ENCODE results near the gene TPP2.
A peak's percentile ranks its signal among the peaks of the same experiment; 100 is the strongest.

Gene TPP2

DNA sequence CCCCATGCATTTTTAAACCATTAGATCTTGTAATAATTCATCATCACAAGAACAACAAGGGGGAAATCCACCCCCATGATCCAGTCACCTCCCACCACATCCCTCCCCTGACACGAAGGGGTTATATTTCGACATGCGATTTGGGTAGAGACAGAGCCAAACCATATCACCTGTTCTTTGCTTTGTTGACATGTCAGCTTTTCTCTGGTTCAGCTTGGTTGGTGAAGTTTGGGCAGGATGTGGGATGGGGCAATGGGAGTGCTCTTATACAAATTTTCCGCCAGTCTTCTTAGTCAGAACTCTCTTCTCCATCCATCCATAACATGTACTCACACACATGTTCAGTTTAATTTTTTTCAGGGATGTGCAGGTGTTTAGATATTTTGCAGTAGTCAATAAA is 12.9 kb downstream of the TPP2 start:
- no peaks in the 10 kb centered on the region for H3K4me1 Mint-ChIP-seq
- TF ChIP-seq, protein P1, sequence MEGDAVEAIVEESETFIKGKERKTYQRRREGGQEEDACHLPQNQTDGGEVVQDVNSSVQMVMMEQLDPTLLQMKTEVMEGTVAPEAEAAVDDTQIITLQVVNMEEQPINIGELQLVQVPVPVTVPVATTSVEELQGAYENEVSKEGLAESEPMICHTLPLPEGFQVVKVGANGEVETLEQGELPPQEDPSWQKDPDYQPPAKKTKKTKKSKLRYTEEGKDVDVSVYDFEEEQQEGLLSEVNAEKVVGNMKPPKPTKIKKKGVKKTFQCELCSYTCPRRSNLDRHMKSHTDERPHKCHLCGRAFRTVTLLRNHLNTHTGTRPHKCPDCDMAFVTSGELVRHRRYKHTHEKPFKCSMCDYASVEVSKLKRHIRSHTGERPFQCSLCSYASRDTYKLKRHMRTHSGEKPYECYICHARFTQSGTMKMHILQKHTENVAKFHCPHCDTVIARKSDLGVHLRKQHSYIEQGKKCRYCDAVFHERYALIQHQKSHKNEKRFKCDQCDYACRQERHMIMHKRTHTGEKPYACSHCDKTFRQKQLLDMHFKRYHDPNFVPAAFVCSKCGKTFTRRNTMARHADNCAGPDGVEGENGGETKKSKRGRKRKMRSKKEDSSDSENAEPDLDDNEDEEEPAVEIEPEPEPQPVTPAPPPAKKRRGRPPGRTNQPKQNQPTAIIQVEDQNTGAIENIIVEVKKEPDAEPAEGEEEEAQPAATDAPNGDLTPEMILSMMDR (IDR thresholded peaks at IDR 0.05) = no peak
- H3K9me3 Mint-ChIP-seq = no peaks in the 10 kb centered on the region
- no peaks in the 10 kb centered on the region for H3K27me3 Mint-ChIP-seq (ENCODE audit: low read depth, poor library complexity)
- H3K4me3 Mint-ChIP-seq = no peak overlapping the region
- peaks cover 63% of the 10 kb centered on the region for H3K36me3 Mint-ChIP-seq (ENCODE audit: low read depth)
- H3K27ac Mint-ChIP-seq = no peak overlapping the region
- no peak for DNase-seq

DNA sequence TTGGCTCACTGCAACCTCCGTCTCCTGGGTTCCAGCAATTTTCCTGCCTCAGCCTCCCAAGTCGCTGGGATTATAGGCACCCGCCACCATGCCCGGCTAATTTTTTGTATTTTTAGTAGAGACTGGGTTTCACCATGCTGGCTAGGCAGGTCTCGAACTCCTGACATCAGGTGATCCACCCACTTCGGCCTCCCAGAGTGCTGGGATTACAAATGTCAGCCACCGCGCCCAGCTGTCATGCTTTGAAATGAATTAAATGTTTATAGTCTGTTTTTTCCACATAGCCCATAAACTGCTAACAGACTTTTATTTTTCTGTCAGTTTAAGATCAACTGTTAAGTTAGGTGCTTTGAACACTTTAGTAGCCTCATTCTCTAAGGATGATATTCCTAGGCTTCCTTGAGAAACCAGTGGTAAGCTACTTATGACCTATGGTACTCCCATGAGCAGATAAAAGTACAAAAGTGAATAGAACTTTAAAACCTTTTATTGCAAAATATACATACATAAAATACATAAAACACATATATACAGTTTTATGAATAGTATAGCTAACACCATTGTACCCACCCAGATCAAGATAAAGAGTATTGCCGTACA is 13.6 kb downstream of the TPP2 start:
- H3K4me1 Mint-ChIP-seq = no peaks in the 10 kb centered on the region
- peaks cover 58% of the 10 kb centered on the region for H3K36me3 Mint-ChIP-seq (ENCODE audit: low read depth)
- H3K9me3 Mint-ChIP-seq = no peaks in the 10 kb centered on the region
- no peak for DNase-seq
- no peak overlapping the region for H3K27ac Mint-ChIP-seq
- no peak overlapping the region for H3K4me3 Mint-ChIP-seq
- TF ChIP-seq, protein P1 (IDR thresholded peaks at IDR 0.05) = no peak
- no peaks in the 10 kb centered on the region for H3K27me3 Mint-ChIP-seq (ENCODE audit: low read depth, poor library complexity)

DNA sequence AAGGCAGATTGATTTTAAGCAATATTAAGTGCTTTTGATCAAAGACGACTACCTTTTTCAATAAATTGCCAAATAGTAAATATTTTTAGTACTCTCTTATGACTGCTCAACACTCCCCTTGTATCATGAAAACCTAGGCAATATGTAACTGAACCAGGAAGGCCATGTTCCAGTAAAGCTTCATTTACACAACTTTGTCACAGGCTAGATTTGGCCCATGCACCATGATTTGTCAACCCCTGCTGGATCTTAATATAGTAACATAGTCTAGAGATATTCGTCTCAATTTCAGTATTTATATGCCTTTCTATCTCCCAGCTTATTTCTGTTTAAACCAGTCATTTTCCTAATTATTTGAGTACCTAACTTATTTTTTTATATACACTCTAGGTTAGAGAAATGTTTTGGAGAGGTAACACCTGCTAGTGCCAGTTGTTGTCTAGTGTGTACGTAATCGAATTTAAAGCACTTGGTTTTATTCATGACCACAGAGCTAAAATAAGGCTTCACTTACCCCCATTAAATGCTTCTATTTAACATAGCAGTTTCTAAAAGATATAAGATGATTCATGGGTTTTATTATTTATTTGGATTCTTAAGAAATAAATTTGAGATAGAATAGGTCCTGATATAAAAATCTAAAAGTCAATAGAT is 21.0 kb downstream of the TPP2 start:
- TF ChIP-seq, protein P1 (IDR thresholded peaks at IDR 0.05) = no peak
- H3K27ac Mint-ChIP-seq = no peak overlapping the region
- no peaks in the 10 kb centered on the region for H3K27me3 Mint-ChIP-seq (ENCODE audit: low read depth, poor library complexity)
- no peak overlapping the region for H3K4me3 Mint-ChIP-seq
- H3K4me1 Mint-ChIP-seq = no peaks in the 10 kb centered on the region
- no peaks in the 10 kb centered on the region for H3K9me3 Mint-ChIP-seq
- no peak for DNase-seq
- peaks cover 53% of the 10 kb centered on the region for H3K36me3 Mint-ChIP-seq (ENCODE audit: low read depth)

DNA sequence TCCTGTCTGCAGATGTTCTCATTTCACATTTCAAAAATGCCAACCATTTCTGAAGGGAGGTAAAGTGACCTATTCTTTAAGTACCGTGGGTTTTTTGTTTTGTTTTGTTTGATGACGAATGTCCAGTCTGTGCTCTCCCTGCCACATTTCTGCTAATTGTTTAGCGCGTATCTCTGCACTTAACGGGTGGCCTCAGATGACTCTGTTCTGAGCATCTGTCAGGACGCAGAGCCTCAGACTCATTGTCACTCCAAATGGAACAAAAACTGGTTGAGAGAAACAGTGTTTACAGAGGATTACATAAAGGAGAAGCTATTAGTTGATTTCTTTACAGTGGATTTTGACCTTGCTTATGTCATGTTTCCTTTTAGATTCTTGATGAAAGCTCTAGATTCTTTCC is 23.7 kb downstream of the TPP2 start:
- Mint-ChIP-seq H3K27me3 (ENCODE audit: low read depth, poor library complexity) (no peaks in the 10 kb centered on the region), H3K4me1 (no peaks in the 10 kb centered on the region), H3K4me3 (no peak overlapping the region), H3K27ac (no peak overlapping the region), H3K36me3 (ENCODE audit: low read depth) (peaks cover 56% of the 10 kb centered on the region), H3K9me3 (no peaks in the 10 kb centered on the region)
- TF ChIP-seq, protein P1 (IDR thresholded peaks at IDR 0.05) = no peak
- DNase-seq = no peak

DNA sequence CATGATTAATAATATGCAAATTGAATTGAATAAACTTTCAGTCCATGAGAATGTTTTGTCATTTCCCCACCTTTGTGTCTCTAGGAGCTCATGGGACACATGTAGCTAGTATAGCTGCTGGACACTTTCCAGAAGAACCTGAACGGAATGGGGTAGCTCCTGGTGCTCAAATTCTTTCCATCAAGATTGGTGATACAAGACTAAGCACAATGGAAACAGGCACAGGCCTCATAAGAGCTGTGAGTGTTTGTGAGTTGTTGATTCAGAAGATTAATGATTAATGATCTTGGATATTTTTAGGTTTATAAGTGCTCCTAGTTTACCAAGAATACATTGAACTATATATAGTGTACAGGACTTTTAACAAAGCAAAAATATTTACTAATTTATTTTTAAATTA is 30.1 kb downstream of the TPP2 start:
- H3K27me3 Mint-ChIP-seq (ENCODE audit: low read depth, poor library complexity) = no peaks in the 10 kb centered on the region
- TF ChIP-seq, protein P1 (IDR thresholded peaks at IDR 0.05) = no peak
- no peak overlapping the region for H3K4me3 Mint-ChIP-seq
- DNase-seq = no peak
- H3K36me3 Mint-ChIP-seq (ENCODE audit: low read depth) = peaks cover 55% of the 10 kb centered on the region
- H3K9me3 Mint-ChIP-seq = no peaks in the 10 kb centered on the region
- no peaks in the 10 kb centered on the region for H3K4me1 Mint-ChIP-seq
- H3K27ac Mint-ChIP-seq = no peak overlapping the region

DNA sequence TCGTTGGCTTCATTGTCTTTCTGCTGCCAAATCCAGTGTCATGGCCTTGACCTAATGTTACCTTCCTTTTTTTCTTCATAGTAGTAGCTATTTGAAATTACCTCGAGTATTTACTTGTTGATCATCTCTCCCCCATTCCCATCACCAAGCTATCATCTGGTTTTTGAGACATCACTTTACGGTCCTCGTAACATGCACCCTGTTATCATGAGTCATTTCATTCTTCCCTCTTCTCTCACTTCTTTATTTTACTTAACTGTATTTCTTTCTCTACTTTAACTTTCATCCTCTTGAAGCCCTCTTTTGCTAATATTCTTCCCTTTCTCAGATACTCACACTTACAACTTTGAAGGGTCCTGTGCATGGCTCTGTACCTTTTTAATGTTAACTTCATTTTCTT is 31.8 kb downstream of the TPP2 start:
- Mint-ChIP-seq H3K36me3 (ENCODE audit: low read depth) (peaks cover 57% of the 10 kb centered on the region), H3K9me3 (no peaks in the 10 kb centered on the region), H3K4me1 (no peaks in the 10 kb centered on the region), H3K27me3 (ENCODE audit: low read depth, poor library complexity) (no peaks in the 10 kb centered on the region), H3K27ac (peak overlapping the region; percentile 31), H3K4me3 (no peak overlapping the region)
- no peak for DNase-seq
- TF ChIP-seq, protein P1 (IDR thresholded peaks at IDR 0.05) = no peak
